ENCODE measurements around the gene L3MBTL4. TPM values are rescaled to one million over a fixed set of nuclear protein-coding genes. Genes with fewer than 3 reads are reported as not detected.

The L3MBTL4 gene
- total and polyA plus RNA-seq, 9 of the 15 experiments (the other 6 are each of a cell fraction or from before 2014, with no cell fraction given): not detected

GRCh38 chr18:6249788-6250187, 164.9 kb downstream of the L3MBTL4 start:
- Histone ChIP-seq H3K36me3 (ENCODE audit: control insufficient read depth, insufficient read depth, low read length) (no peaks in the 10 kb centered on the region), H3K27ac (ENCODE audit: extremely low read depth, low read depth, low read length) (no peak overlapping the region), H3K9me1 (ENCODE audit: control insufficient read depth, insufficient read depth, low read length) (no peaks in the 10 kb centered on the region), H3K9ac (ENCODE audit: insufficient read depth in 1 of 2, low read depth in 2 of 2, low read length in 2 of 2) (no peak overlapping the region), H3K9me3 (replicated peaks; ENCODE audit: control insufficient read depth, insufficient read depth, low read depth, low read length) (0 out of 2 replicates have a peak, but pooled peaks cover 2% of the 10 kb centered on the region), H3K4me1 (replicated peaks in 1 of 2; ENCODE audit: control insufficient read depth in 2 of 2, insufficient read depth in 2 of 2, low read length in 2 of 2) (no peaks in the 10 kb centered on the region), H3K27me3 (ENCODE audit: control insufficient read depth in 2 of 2, insufficient read depth in 2 of 2, low read length in 2 of 2) (no peaks in the 10 kb centered on the region), H3K4me3 (no peak overlapping the region), H2AFZ (ENCODE audit: low read depth, low read length) (no peak overlapping the region), H3K4me2 (ENCODE audit: insufficient read depth, low read length) (no peak overlapping the region), H3K79me2 (ENCODE audit: control insufficient read depth, insufficient read depth, low read length) (no peaks in the 10 kb centered on the region), H4K20me1 (replicated peaks; ENCODE audit: control insufficient read depth, insufficient read depth, low read length) (no peaks in the 10 kb centered on the region)
- FAIRE-seq (no peak), ATAC-seq (no peak), DNase-seq (ENCODE audit: extremely low read depth in 1 of 4, low spot score in 3 of 4) (no peak)
- ChIA-PET POLR2A (no interaction called here), CTCF (ENCODE audit: low intra/inter-chr PET ratio) (no interaction called here)
- no TSS peak for BruUV-seq (replicated peaks)
- intact Hi-C loops (cut with micrococcal nuclease): no loop called here
- 0% methylated on average over 4 of the region's 4 CpGs for WGBS (ENCODE audit: insufficient coverage, low coverage, missing lambda C conversion rate)
- TF ChIP-seq CAMTA2 (CRISPR knock-in tag; conservative IDR thresholded peaks at IDR 0.05): no peak
- TF ChIP-seq ZNF316 (IDR thresholded peaks at IDR 0.05): no peak
- TF ChIP-seq ZZZ3 (IDR thresholded peaks at IDR 0.05): no peak
- TF ChIP-seq, protein P1, sequence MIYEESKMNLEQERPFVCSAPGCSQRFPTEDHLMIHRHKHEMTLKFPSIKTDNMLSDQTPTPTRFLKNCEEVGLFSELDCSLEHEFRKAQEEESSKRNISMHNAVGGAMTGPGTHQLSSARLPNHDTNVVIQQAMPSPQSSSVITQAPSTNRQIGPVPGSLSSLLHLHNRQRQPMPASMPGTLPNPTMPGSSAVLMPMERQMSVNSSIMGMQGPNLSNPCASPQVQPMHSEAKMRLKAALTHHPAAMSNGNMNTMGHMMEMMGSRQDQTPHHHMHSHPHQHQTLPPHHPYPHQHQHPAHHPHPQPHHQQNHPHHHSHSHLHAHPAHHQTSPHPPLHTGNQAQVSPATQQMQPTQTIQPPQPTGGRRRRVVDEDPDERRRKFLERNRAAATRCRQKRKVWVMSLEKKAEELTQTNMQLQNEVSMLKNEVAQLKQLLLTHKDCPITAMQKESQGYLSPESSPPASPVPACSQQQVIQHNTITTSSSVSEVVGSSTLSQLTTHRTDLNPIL (CRISPR knock-in tag; IDR thresholded peaks at IDR 0.05): no peak
- TF ChIP-seq STAG1 (CRISPR knock-in tag; IDR thresholded peaks at IDR 0.05; ENCODE audit: borderline replicate concordance): no peak
- TF ChIP-seq ZNF143 (CRISPR knock-in tag; IDR thresholded peaks at IDR 0.05): no peak
- TF ChIP-seq WHSC1 (IDR thresholded peaks at IDR 0.05; ENCODE audit: low read length): no peak
- TF ChIP-seq HDAC2 (IDR thresholded peaks at IDR 0.05): no peak
- TF ChIP-seq ZHX1 (conservative IDR thresholded peaks at IDR 0.05; ENCODE audit: low read length): no peak
- TF ChIP-seq TBL1XR1 (IDR thresholded peaks at IDR 0.05; ENCODE audit: low read length in 2 of 2): no peak
- in situ Hi-C loops (cut with MboI): no loop called here

All from K562 (cell line).